Neuron (in vitro differentiated cells): ENCODE data around the gene IFT57.

Experiments used
- H2AFZ ChIP-seq: one replicate; pipeline ENCODE4 v1.6.1; 2013; ENCODE audit warnings: low read depth, mild to moderate bottlenecking, inconsistent platforms, low read length, moderate library complexity
- H3K27me3 ChIP-seq: one replicate; pipeline ENCODE4 v1.6.1; 2013; ENCODE audit warnings: low read length; ENCODE audit not compliant: insufficient read depth
- H3K36me3 ChIP-seq: one replicate; pipeline ENCODE4 v1.6.1; 2013; ENCODE audit warnings: low read length; ENCODE audit not compliant: insufficient read depth
- H3K4me1 ChIP-seq: one replicate; pipeline ENCODE4 v1.6.1; 2013; ENCODE audit warnings: low read length; ENCODE audit not compliant: insufficient read depth
- H3K4me3 ChIP-seq: 2 replicates; pipeline ENCODE4 v1.5.1; 2013; ENCODE audit warnings: mild to moderate bottlenecking, low read length, moderate library complexity
- H3K9me3 ChIP-seq: one replicate; pipeline ENCODE4 v1.6.1; 2013; ENCODE audit warnings: low read length

Gene IFT57

DNA sequence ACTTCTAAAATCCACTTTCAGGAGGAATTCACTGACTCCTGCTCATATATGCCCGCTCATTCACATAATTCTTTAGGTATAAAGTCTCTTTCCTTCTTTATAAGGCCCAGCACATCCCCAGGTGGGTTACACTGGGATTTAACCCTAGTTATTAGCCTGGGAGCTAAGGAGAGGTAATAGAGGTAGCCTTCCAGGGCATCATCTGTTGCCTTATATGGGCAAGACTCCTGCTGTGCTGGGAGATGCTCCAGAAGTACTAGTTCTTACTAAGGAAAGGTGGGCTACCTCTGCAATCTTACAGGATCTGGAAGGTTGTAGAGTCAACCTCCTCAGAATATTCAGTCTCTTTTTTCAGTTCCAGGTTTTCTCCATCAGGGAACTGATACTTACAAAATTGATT, 13.1 kb upstream of the IFT57 start:
- Histone ChIP-seq H3K4me3 (no peak overlapping the region), H2AFZ (no peak overlapping the region), H3K9me3 (no peaks in the 10 kb centered on the region), H3K36me3 (no peaks in the 10 kb centered on the region), H3K27me3 (no peaks in the 10 kb centered on the region), H3K4me1 (peaks cover 8% of the 10 kb centered on the region)

GRCh38 chr3:108234387-108234957, 12.2 kb upstream of the IFT57 start:
- H3K9me3 ChIP-seq, result no peaks in the 10 kb centered on the region
- H3K27me3 ChIP-seq, result no peaks in the 10 kb centered on the region
- peaks cover 8% of the 10 kb centered on the region for H3K4me1 ChIP-seq
- no peak overlapping the region for H2AFZ ChIP-seq
- no peak overlapping the region for H3K4me3 ChIP-seq
- no peaks in the 10 kb centered on the region for H3K36me3 ChIP-seq

- no peaks in the 10 kb centered on the region for H3K27me3 ChIP-seq
- peaks cover under 1% of the 10 kb centered on the region for H3K4me1 ChIP-seq
- no peak overlapping the region for H3K4me3 ChIP-seq
- H2AFZ ChIP-seq, result no peak overlapping the region
- no peaks in the 10 kb centered on the region for H3K36me3 ChIP-seq
- no peaks in the 10 kb centered on the region for H3K9me3 ChIP-seq
These were observed 6.1 kb upstream of the IFT57 start for GRCh38 chr3:108228286-108228685.

- no peaks in the 10 kb centered on the region for H3K9me3 ChIP-seq
- no peak overlapping the region for H3K4me3 ChIP-seq
- H3K4me1 ChIP-seq, result peaks cover 4% of the 10 kb centered on the region
- H3K36me3 ChIP-seq, result no peaks in the 10 kb centered on the region
- H3K27me3 ChIP-seq, result no peaks in the 10 kb centered on the region
- H2AFZ ChIP-seq, result no peak overlapping the region
These were observed 4.9 kb upstream of the IFT57 start for GRCh38 chr3:108227131-108227530.

- H3K27me3 ChIP-seq, result no peaks in the 10 kb centered on the region
- H3K4me3 ChIP-seq, result no peak overlapping the region
- no peak overlapping the region for H2AFZ ChIP-seq
- H3K9me3 ChIP-seq, result no peaks in the 10 kb centered on the region
- H3K4me1 ChIP-seq, result peaks cover 14% of the 10 kb centered on the region
- peaks cover under 1% of the 10 kb centered on the region for H3K36me3 ChIP-seq
These were observed 3.0 kb upstream of the IFT57 start for GRCh38 chr3:108225221-108225620.

DNA sequence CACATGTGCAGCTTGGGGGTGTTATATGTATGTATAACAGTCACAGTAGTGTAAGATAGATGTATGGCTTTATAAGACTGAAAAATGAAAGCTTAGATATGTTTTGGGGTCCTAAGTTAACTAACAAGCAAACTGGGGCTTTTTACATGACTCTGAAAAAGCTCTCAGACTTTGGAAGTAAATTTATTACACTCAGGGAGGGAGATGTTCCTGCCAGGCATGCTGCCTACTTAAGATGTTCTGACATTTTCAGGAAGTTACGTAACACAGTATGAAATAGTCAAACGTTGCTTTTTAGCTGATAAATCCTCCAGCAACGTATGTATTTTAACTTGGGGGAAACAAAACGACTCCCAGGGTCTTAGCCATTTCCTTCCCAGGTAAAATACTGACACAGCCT, 1.7 kb upstream of the IFT57 start:
- H3K9me3 ChIP-seq, result no peaks in the 10 kb centered on the region
- H3K36me3 ChIP-seq, result peaks cover 2% of the 10 kb centered on the region
- no peaks in the 10 kb centered on the region for H3K27me3 ChIP-seq
- no peak overlapping the region for H3K4me3 ChIP-seq
- H3K4me1 ChIP-seq, result peaks cover 25% of the 10 kb centered on the region
- H2AFZ ChIP-seq, result no peak overlapping the region

- peaks cover 6% of the 10 kb centered on the region for H3K36me3 ChIP-seq
- H3K4me1 ChIP-seq, result peaks cover 25% of the 10 kb centered on the region
- peak overlapping the region; percentile 75 for H3K4me3 ChIP-seq
- H3K9me3 ChIP-seq, result no peaks in the 10 kb centered on the region
- H2AFZ ChIP-seq, result peak overlapping the region; percentile 75
- H3K27me3 ChIP-seq, result no peaks in the 10 kb centered on the region
These were observed 785 bp upstream of the IFT57 start for GRCh38 chr3:108222853-108223565.

DNA sequence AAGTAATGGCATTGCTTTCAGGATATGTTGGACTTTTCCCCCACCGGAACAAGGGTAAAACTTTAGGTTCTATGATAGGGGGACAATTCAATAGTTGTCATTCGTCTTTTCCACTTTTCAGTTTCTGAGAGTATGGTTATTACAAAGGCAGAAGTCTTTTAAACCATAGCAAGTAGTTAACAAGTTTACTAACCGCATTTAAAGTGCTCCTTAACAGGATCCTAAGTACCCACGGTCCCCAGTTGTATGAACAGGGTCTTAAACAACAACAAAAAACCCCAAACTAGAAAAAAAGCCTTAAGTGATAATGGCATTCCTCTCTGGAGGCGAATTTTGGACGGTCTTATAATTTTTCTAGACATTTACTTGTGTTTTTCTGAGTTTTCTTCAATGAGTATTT, 831 bp downstream of the IFT57 start:
- peak overlapping the region; percentile 75 for H3K4me3 ChIP-seq
- H3K27me3 ChIP-seq, result no peaks in the 10 kb centered on the region
- H2AFZ ChIP-seq, result peak overlapping the region; percentile 23
- peaks cover 25% of the 10 kb centered on the region for H3K4me1 ChIP-seq
- H3K36me3 ChIP-seq, result peaks cover 15% of the 10 kb centered on the region
- H3K9me3 ChIP-seq, result no peaks in the 10 kb centered on the region

DNA sequence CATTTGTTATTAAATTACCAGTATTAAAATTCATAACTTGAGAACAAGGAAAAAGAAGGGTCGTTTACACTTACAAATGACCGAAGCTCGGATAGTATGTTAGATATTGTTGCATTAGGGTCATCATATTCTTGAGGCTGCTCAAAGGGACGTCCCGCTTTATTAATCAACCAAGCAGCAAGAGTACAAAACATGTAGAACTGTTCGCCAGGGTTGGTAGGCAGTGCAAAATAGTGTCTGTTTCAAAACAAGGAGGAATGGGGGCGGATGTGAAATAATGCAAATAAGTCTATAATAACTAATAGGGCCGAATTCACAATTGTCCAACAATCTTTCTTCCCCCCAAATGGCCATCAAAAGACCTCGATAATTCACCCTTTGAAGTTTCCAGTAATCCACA, 2.9 kb downstream of the IFT57 start:
- no peak overlapping the region for H3K4me3 ChIP-seq
- H3K9me3 ChIP-seq, result no peaks in the 10 kb centered on the region
- H3K4me1 ChIP-seq, result peaks cover 25% of the 10 kb centered on the region
- H3K27me3 ChIP-seq, result no peaks in the 10 kb centered on the region
- H2AFZ ChIP-seq, result no peak overlapping the region
- peaks cover 18% of the 10 kb centered on the region for H3K36me3 ChIP-seq

DNA sequence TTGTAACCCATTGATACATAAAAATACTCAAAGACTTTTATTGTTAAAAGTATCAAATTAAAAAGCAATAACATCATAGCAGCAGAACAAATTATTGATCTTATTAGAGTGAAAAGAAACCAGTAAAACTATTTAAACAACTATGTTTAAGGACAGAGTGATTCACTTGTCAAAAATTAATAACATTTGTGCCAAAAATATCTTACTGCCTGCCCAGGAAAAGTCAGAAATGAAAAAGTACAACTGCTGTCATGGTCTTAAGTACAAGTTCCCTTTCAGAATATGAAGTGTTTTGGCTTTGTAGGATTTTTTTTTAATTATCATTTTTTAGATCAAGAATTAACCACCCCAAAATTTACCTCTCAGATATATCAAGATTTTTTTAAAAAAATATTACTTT, 3.4 kb downstream of the IFT57 start:
- Histone ChIP-seq H3K27me3 (no peaks in the 10 kb centered on the region), H3K4me3 (no peak overlapping the region), H3K36me3 (peaks cover 18% of the 10 kb centered on the region), H3K4me1 (peaks cover 25% of the 10 kb centered on the region), H2AFZ (no peak overlapping the region), H3K9me3 (no peaks in the 10 kb centered on the region)

- H2AFZ ChIP-seq, result no peak overlapping the region
- peaks cover 17% of the 10 kb centered on the region for H3K4me1 ChIP-seq
- no peaks in the 10 kb centered on the region for H3K9me3 ChIP-seq
- peaks cover 37% of the 10 kb centered on the region for H3K36me3 ChIP-seq
- H3K4me3 ChIP-seq, result no peak overlapping the region
- no peaks in the 10 kb centered on the region for H3K27me3 ChIP-seq
These were observed 6.4 kb downstream of the IFT57 start for GRCh38 chr3:108215871-108216270.

- Histone ChIP-seq H2AFZ (no peak overlapping the region), H3K36me3 (peaks cover 30% of the 10 kb centered on the region), H3K4me3 (no peak overlapping the region), H3K4me1 (no peaks in the 10 kb centered on the region), H3K9me3 (no peaks in the 10 kb centered on the region), H3K27me3 (no peaks in the 10 kb centered on the region)
These were observed 12.6 kb downstream of the IFT57 start for GRCh38 chr3:108209579-108209978.

DNA sequence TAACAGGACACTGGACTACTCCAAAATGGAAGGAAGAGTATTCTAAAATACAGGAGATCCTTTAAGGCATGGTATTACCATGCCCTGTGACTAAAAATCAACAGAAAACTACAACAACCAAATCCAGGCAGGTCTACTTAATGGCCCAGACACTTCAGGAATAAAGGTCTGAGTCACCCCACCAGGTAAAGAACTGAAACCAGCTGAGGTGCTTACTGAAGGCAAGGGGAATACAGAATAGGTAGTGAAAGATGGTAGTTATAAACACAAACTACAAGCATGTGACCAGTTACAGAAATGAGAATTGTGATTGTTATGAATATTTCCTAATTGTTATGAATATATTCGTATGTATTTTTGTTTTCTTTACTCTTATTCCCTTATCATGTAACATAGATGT, 13.4 kb downstream of the IFT57 start:
- Histone ChIP-seq H3K27me3 (no peaks in the 10 kb centered on the region), H3K4me1 (no peaks in the 10 kb centered on the region), H2AFZ (no peak overlapping the region), H3K4me3 (no peak overlapping the region), H3K9me3 (no peaks in the 10 kb centered on the region), H3K36me3 (peaks cover 37% of the 10 kb centered on the region)

GRCh38 chr3:108202834-108203233, 19.4 kb downstream of the IFT57 start:
- H3K36me3 ChIP-seq, result peaks cover 18% of the 10 kb centered on the region
- no peaks in the 10 kb centered on the region for H3K27me3 ChIP-seq
- H2AFZ ChIP-seq, result no peak overlapping the region
- H3K4me1 ChIP-seq, result no peaks in the 10 kb centered on the region
- no peak overlapping the region for H3K4me3 ChIP-seq
- no peaks in the 10 kb centered on the region for H3K9me3 ChIP-seq
